Measurements from ENCODE around the gene WWOX.

WWOX gene

GRCh38 chr16:78852081-78852635 lies 752.7 kb downstream of the WWOX start:
- peaks cover 3% of the 10 kb centered on the region for H3K9me3 Mint-ChIP-seq (ENCODE audit: low read depth)
- no peaks in the 10 kb centered on the region for H3K36me3 Mint-ChIP-seq
- H3K27me3 Mint-ChIP-seq = no peaks in the 10 kb centered on the region
- no peak overlapping the region for H3K27ac Mint-ChIP-seq
- H3K4me1 Mint-ChIP-seq (ENCODE audit: low read depth) = no peaks in the 10 kb centered on the region
- H3K4me3 Mint-ChIP-seq = no peak overlapping the region

GRCh38 chr16:78862022-78862421 lies 762.6 kb downstream of the WWOX start:
- Mint-ChIP-seq H3K36me3 (peaks cover 6% of the 10 kb centered on the region), H3K4me3 (no peak overlapping the region), H3K27ac (no peak overlapping the region), H3K9me3 (ENCODE audit: low read depth) (peaks cover under 1% of the 10 kb centered on the region), H3K27me3 (no peaks in the 10 kb centered on the region), H3K4me1 (ENCODE audit: low read depth) (no peaks in the 10 kb centered on the region)

GRCh38 chr16:78866521-78866920 lies 767.1 kb downstream of the WWOX start:
- Mint-ChIP-seq H3K27me3 (no peaks in the 10 kb centered on the region), H3K4me1 (ENCODE audit: low read depth) (no peaks in the 10 kb centered on the region), H3K4me3 (no peak overlapping the region), H3K27ac (no peak overlapping the region), H3K36me3 (peaks cover 6% of the 10 kb centered on the region), H3K9me3 (ENCODE audit: low read depth) (no peaks in the 10 kb centered on the region)

- Mint-ChIP-seq H3K27me3 (no peaks in the 10 kb centered on the region), H3K9me3 (ENCODE audit: low read depth) (no peaks in the 10 kb centered on the region), H3K4me3 (no peak overlapping the region), H3K27ac (no peak overlapping the region), H3K4me1 (ENCODE audit: low read depth) (no peaks in the 10 kb centered on the region), H3K36me3 (no peaks in the 10 kb centered on the region)
Measured at GRCh38 chr16:78869492-78869891, 770.0 kb downstream of the WWOX start.

GRCh38 chr16:78871241-78871640 lies 771.8 kb downstream of the WWOX start:
- no peaks in the 10 kb centered on the region for H3K4me1 Mint-ChIP-seq (ENCODE audit: low read depth)
- H3K9me3 Mint-ChIP-seq (ENCODE audit: low read depth) = no peaks in the 10 kb centered on the region
- no peak overlapping the region for H3K4me3 Mint-ChIP-seq
- H3K27me3 Mint-ChIP-seq = no peaks in the 10 kb centered on the region
- no peak overlapping the region for H3K27ac Mint-ChIP-seq
- no peaks in the 10 kb centered on the region for H3K36me3 Mint-ChIP-seq

GRCh38 chr16:78876671-78877070 lies 777.2 kb downstream of the WWOX start:
- no peak overlapping the region for H3K27ac Mint-ChIP-seq
- H3K4me3 Mint-ChIP-seq = no peak overlapping the region
- no peaks in the 10 kb centered on the region for H3K4me1 Mint-ChIP-seq (ENCODE audit: low read depth)
- no peaks in the 10 kb centered on the region for H3K9me3 Mint-ChIP-seq (ENCODE audit: low read depth)
- no peaks in the 10 kb centered on the region for H3K36me3 Mint-ChIP-seq
- no peaks in the 10 kb centered on the region for H3K27me3 Mint-ChIP-seq

- Mint-ChIP-seq H3K27me3 (no peaks in the 10 kb centered on the region), H3K27ac (no peak overlapping the region)
Measured at GRCh38 chr16:78877114-78877655, 777.7 kb downstream of the WWOX start.

GRCh38 chr16:78878570-78878969 lies 779.1 kb downstream of the WWOX start:
- no peaks in the 10 kb centered on the region for H3K36me3 Mint-ChIP-seq
- no peaks in the 10 kb centered on the region for H3K9me3 Mint-ChIP-seq (ENCODE audit: low read depth)
- no peak overlapping the region for H3K4me3 Mint-ChIP-seq
- no peaks in the 10 kb centered on the region for H3K4me1 Mint-ChIP-seq (ENCODE audit: low read depth)
- H3K27ac Mint-ChIP-seq = no peak overlapping the region
- no peaks in the 10 kb centered on the region for H3K27me3 Mint-ChIP-seq

More at GRCh38 chr16:78877114-78877655, 777.7 kb downstream of the WWOX start:
- Mint-ChIP-seq H3K4me1 (ENCODE audit: low read depth) (no peaks in the 10 kb centered on the region), H3K9me3 (ENCODE audit: low read depth) (no peaks in the 10 kb centered on the region), H3K36me3 (no peaks in the 10 kb centered on the region), H3K4me3 (no peak overlapping the region)

- no peaks in the 10 kb centered on the region for H3K27me3 Mint-ChIP-seq
- no peak overlapping the region for H3K27ac Mint-ChIP-seq
- H3K4me3 Mint-ChIP-seq = no peak overlapping the region
- H3K36me3 Mint-ChIP-seq = no peaks in the 10 kb centered on the region
- no peaks in the 10 kb centered on the region for H3K4me1 Mint-ChIP-seq (ENCODE audit: low read depth)
- H3K9me3 Mint-ChIP-seq (ENCODE audit: low read depth) = no peaks in the 10 kb centered on the region
Measured at GRCh38 chr16:78879011-78879410, 779.6 kb downstream of the WWOX start.

- no peaks in the 10 kb centered on the region for H3K27me3 Mint-ChIP-seq
- H3K36me3 Mint-ChIP-seq = no peaks in the 10 kb centered on the region
- H3K4me3 Mint-ChIP-seq = no peak overlapping the region
- H3K27ac Mint-ChIP-seq = no peak overlapping the region
- no peaks in the 10 kb centered on the region for H3K9me3 Mint-ChIP-seq (ENCODE audit: low read depth)
- no peaks in the 10 kb centered on the region for H3K4me1 Mint-ChIP-seq (ENCODE audit: low read depth)
Measured at GRCh38 chr16:78882150-78882549, 782.7 kb downstream of the WWOX start.

GRCh38 chr16:78882751-78883150 lies 783.3 kb downstream of the WWOX start:
- Mint-ChIP-seq H3K4me1 (ENCODE audit: low read depth) (no peaks in the 10 kb centered on the region), H3K36me3 (no peaks in the 10 kb centered on the region), H3K27me3 (no peaks in the 10 kb centered on the region), H3K9me3 (ENCODE audit: low read depth) (no peaks in the 10 kb centered on the region), H3K27ac (no peak overlapping the region), H3K4me3 (no peak overlapping the region)

- no peak overlapping the region for H3K4me3 Mint-ChIP-seq
- no peaks in the 10 kb centered on the region for H3K36me3 Mint-ChIP-seq
- H3K27ac Mint-ChIP-seq = no peak overlapping the region
- no peaks in the 10 kb centered on the region for H3K27me3 Mint-ChIP-seq
- H3K9me3 Mint-ChIP-seq (ENCODE audit: low read depth) = no peaks in the 10 kb centered on the region
- no peaks in the 10 kb centered on the region for H3K4me1 Mint-ChIP-seq (ENCODE audit: low read depth)
Measured at GRCh38 chr16:78884204-78884603, 784.8 kb downstream of the WWOX start.

- Mint-ChIP-seq H3K9me3 (ENCODE audit: low read depth) (peaks cover 3% of the 10 kb centered on the region), H3K36me3 (peaks cover 3% of the 10 kb centered on the region), H3K27me3 (no peaks in the 10 kb centered on the region), H3K4me1 (ENCODE audit: low read depth) (peaks cover 3% of the 10 kb centered on the region), H3K27ac (no peak overlapping the region), H3K4me3 (no peak overlapping the region)
Measured at GRCh38 chr16:78889346-78889745, 789.9 kb downstream of the WWOX start.

- Mint-ChIP-seq H3K4me1 (ENCODE audit: low read depth) (peaks cover 3% of the 10 kb centered on the region), H3K9me3 (ENCODE audit: low read depth) (peaks cover 5% of the 10 kb centered on the region), H3K36me3 (peaks cover 3% of the 10 kb centered on the region), H3K27me3 (no peaks in the 10 kb centered on the region), H3K4me3 (no peak overlapping the region), H3K27ac (no peak overlapping the region)
Measured at GRCh38 chr16:78890373-78890895, 791.0 kb downstream of the WWOX start.

GRCh38 chr16:78892951-78893733 lies 793.7 kb downstream of the WWOX start:
- Mint-ChIP-seq H3K4me3 (no peak overlapping the region), H3K27me3 (no peaks in the 10 kb centered on the region), H3K9me3 (ENCODE audit: low read depth) (peaks cover 5% of the 10 kb centered on the region), H3K4me1 (ENCODE audit: low read depth) (peaks cover 3% of the 10 kb centered on the region), H3K27ac (peak overlapping the region; percentile 42), H3K36me3 (peaks cover 5% of the 10 kb centered on the region)

Measured in activated naive CD8-positive, alpha-beta T cell (primary cell).